ENCODE results near the gene ANKS1B. TPM values are rescaled to one million over a fixed set of nuclear protein-coding genes. Genes with fewer than 3 reads are reported as not detected.

Gene ANKS1B
- total and polyA plus RNA-seq, 10 of the 15 experiments (the other 5 are each of a cell fraction or from before 2014, with no cell fraction given) = 0.16 to 1.3 (median 0.82) TPM; not detected in 7

GRCh38 chr12:99454539-99455172 lies 530.1 kb downstream of the ANKS1B start:
- no peak overlapping the region for H3K9ac ChIP-seq (ENCODE audit: control insufficient read depth, insufficient read depth, low read length)
- in situ Hi-C loops (cut with MboI) = no loop called here
- no peak overlapping the region; the same call in 1 of the 2 replicates for H3K27ac ChIP-seq (ENCODE audit: control insufficient read depth, insufficient read depth)

More at GRCh38 chr12:99454539-99455172, 530.1 kb downstream of the ANKS1B start:
- ChIA-PET CTCF (no interaction called here), SMC1A (ENCODE audit: uncharacterized antibody, unreplicated experiment) (interaction anchor here (0.8 kb wide), 1 partner anchor 11 kb away, joined by 3 read pairs; no protein-coding TSS in a partner anchor), RAD21 (ENCODE audit: unreplicated experiment) (no interaction called here), POLR2A (no interaction called here)
- TF ChIP-seq HSF1 (IDR thresholded peaks at IDR 0.05; ENCODE audit: low read depth, low read length) (no peak), JUNB (IDR thresholded peaks at IDR 0.05) (peak; percentile 54; the same call in 1 of the 2 replicates), RB1 (IDR thresholded peaks at IDR 0.05; ENCODE audit: borderline replicate concordance) (no peak), MEF2A (IDR thresholded peaks at IDR 0.05; ENCODE audit: insufficient read depth, low read depth, low read length) (peak; percentile 24; the same call in 1 of the 2 replicates), SIN3A (IDR thresholded peaks at IDR 0.05; ENCODE audit: low read depth, low read length) (no peak)
- no peaks in the 10 kb centered on the region for H3K9me3 ChIP-seq (replicated peaks; ENCODE audit: control insufficient read depth, insufficient read depth, low read length)
- no peaks in the 10 kb centered on the region for H3K36me3 ChIP-seq (ENCODE audit: control insufficient read depth in 2 of 2, insufficient read depth in 2 of 2, low read length in 1 of 2)
- ATAC-seq (peak; percentile 33), DNase-seq (ENCODE audit: low read depth, low spot score) (no peak), FAIRE-seq (peak; percentile 44)
- H3K27me3 ChIP-seq (replicated peaks in 1 of 2; ENCODE audit: control insufficient read depth in 2 of 2, insufficient read depth in 2 of 2, low read length in 1 of 2) = no peaks in the 10 kb centered on the region
- intact Hi-C loops (cut with micrococcal nuclease; ENCODE audit: unreplicated experiment) = loop anchor here (5.0 kb wide), 1 partner anchor 62 kb away; no protein-coding TSS in a partner anchor
- peak overlapping the region; percentile 24 for H2AFZ ChIP-seq (ENCODE audit: control insufficient read depth, low read depth, low read length)
- H3K4me1 ChIP-seq (ENCODE audit: control insufficient read depth, insufficient read depth, low read length) = peaks cover 3% of the 10 kb centered on the region
- H3K79me2 ChIP-seq (ENCODE audit: control insufficient read depth, insufficient read depth, low read length) = no peaks in the 10 kb centered on the region
- no TSS peak for BruUV-seq (replicated peaks)
- peak overlapping the region; percentile 39; the same call in 1 of the 2 replicates for H3K4me2 ChIP-seq (ENCODE audit: control insufficient read depth, insufficient read depth)
- no peak overlapping the region for H3K4me3 ChIP-seq
- WGBS (ENCODE audit: insufficient coverage, insufficient replicate concordance, low lambda C conversion rate, missing lambda C conversion rate) = 19% methylated on average over 2 of the region's 2 CpGs
- no peaks in the 10 kb centered on the region for H4K20me1 ChIP-seq (ENCODE audit: control insufficient read depth, insufficient read depth)
